ENCODE measurements around the gene CARMIL3.

The CARMIL3 gene

GRCh38 chr14:24065408-24065807 is 13.6 kb downstream of the CARMIL3 start:
- Histone ChIP-seq H3K9me3 (ENCODE audit: control insufficient read depth, low read length) (no peaks in the 10 kb centered on the region), H3K27me3 (replicated peaks; ENCODE audit: control insufficient read depth, insufficient read depth, low read length) (peaks cover 42% of the 10 kb centered on the region)
- no peak for DNase-seq (ENCODE audit: low read depth)

GRCh38 chr14:24066496-24067132 is 14.8 kb downstream of the CARMIL3 start:
- H3K36me3 ChIP-seq (ENCODE audit: control insufficient read depth, insufficient read depth, low read length, severe bottlenecking): no peaks in the 10 kb centered on the region
- no peaks in the 10 kb centered on the region for H3K9me3 ChIP-seq (ENCODE audit: control insufficient read depth, low read length)
- H3K4me1 ChIP-seq (ENCODE audit: control insufficient read depth, insufficient read depth, low read length): no peaks in the 10 kb centered on the region
- no peak overlapping the region for H3K9ac ChIP-seq (ENCODE audit: low read length)
- no peak overlapping the region for H3K4me3 ChIP-seq (ENCODE audit: low read length)
- no peak for DNase-seq (ENCODE audit: low read depth)
- peaks cover 45% of the 10 kb centered on the region for H3K27me3 ChIP-seq (replicated peaks; ENCODE audit: control insufficient read depth, insufficient read depth, low read length)

More at GRCh38 chr14:24065408-24065807, 13.6 kb downstream of the CARMIL3 start:
- H3K4me1 ChIP-seq (ENCODE audit: control insufficient read depth, insufficient read depth, low read length): no peaks in the 10 kb centered on the region
- no peaks in the 10 kb centered on the region for H3K36me3 ChIP-seq (ENCODE audit: control insufficient read depth, insufficient read depth, low read length, severe bottlenecking)
- no peak overlapping the region for H3K9ac ChIP-seq (ENCODE audit: low read length)
- no peak overlapping the region for H3K4me3 ChIP-seq (ENCODE audit: low read length)

GRCh38 chr14:24067133-24068082 is 15.6 kb downstream of the CARMIL3 start:
- Histone ChIP-seq H3K4me1 (ENCODE audit: control insufficient read depth, insufficient read depth, low read length) (no peaks in the 10 kb centered on the region), H3K36me3 (ENCODE audit: control insufficient read depth, insufficient read depth, low read length, severe bottlenecking) (no peaks in the 10 kb centered on the region), H3K27me3 (replicated peaks; ENCODE audit: control insufficient read depth, insufficient read depth, low read length) (peaks cover 47% of the 10 kb centered on the region), H3K4me3 (ENCODE audit: low read length) (no peak overlapping the region), H3K9me3 (ENCODE audit: control insufficient read depth, low read length) (no peaks in the 10 kb centered on the region), H3K9ac (ENCODE audit: low read length) (no peak overlapping the region)
- DNase-seq (ENCODE audit: low read depth): no peak

- DNase-seq (ENCODE audit: low read depth): no peak
- no peak overlapping the region for H3K9ac ChIP-seq (ENCODE audit: low read length)
- no peaks in the 10 kb centered on the region for H3K4me1 ChIP-seq (ENCODE audit: control insufficient read depth, insufficient read depth, low read length)
- no peak overlapping the region for H3K4me3 ChIP-seq (ENCODE audit: low read length)
- no peaks in the 10 kb centered on the region for H3K36me3 ChIP-seq (ENCODE audit: control insufficient read depth, insufficient read depth, low read length, severe bottlenecking)
- no peaks in the 10 kb centered on the region for H3K9me3 ChIP-seq (ENCODE audit: control insufficient read depth, low read length)
- peaks cover 55% of the 10 kb centered on the region for H3K27me3 ChIP-seq (replicated peaks; ENCODE audit: control insufficient read depth, insufficient read depth, low read length)
Observed at GRCh38 chr14:24068711-24069410, 17.1 kb downstream of the CARMIL3 start.

GRCh38 chr14:24069411-24069735 is 17.6 kb downstream of the CARMIL3 start:
- Histone ChIP-seq H3K4me1 (ENCODE audit: control insufficient read depth, insufficient read depth, low read length) (no peaks in the 10 kb centered on the region), H3K9ac (ENCODE audit: low read length) (no peak overlapping the region), H3K9me3 (ENCODE audit: control insufficient read depth, low read length) (no peaks in the 10 kb centered on the region), H3K27me3 (replicated peaks; ENCODE audit: control insufficient read depth, insufficient read depth, low read length) (peaks cover 60% of the 10 kb centered on the region), H3K4me3 (ENCODE audit: low read length) (no peak overlapping the region), H3K36me3 (ENCODE audit: control insufficient read depth, insufficient read depth, low read length, severe bottlenecking) (no peaks in the 10 kb centered on the region)
- no peak for DNase-seq (ENCODE audit: low read depth)

GRCh38 chr14:24070285-24071143 is 18.7 kb downstream of the CARMIL3 start:
- no peaks in the 10 kb centered on the region for H3K4me1 ChIP-seq (ENCODE audit: control insufficient read depth, insufficient read depth, low read length)
- peaks cover 70% of the 10 kb centered on the region for H3K27me3 ChIP-seq (replicated peaks; ENCODE audit: control insufficient read depth, insufficient read depth, low read length)
- H3K4me3 ChIP-seq (ENCODE audit: low read length): no peak overlapping the region
- DNase-seq (ENCODE audit: low read depth): no peak
- H3K9me3 ChIP-seq (ENCODE audit: control insufficient read depth, low read length): no peaks in the 10 kb centered on the region
- H3K36me3 ChIP-seq (ENCODE audit: control insufficient read depth, insufficient read depth, low read length, severe bottlenecking): no peaks in the 10 kb centered on the region
- H3K9ac ChIP-seq (ENCODE audit: low read length): no peak overlapping the region

GRCh38 chr14:24071144-24071697 is 19.4 kb downstream of the CARMIL3 start, which contains the start of gene CPNE6:
Gene CPNE6 (plus strand): TSS chr14:24071562. CDS start chr14:24072937, 1,375 bp downstream.
- Histone ChIP-seq H3K36me3 (ENCODE audit: control insufficient read depth, insufficient read depth, low read length, severe bottlenecking) (no peaks in the 10 kb centered on the region), H3K27me3 (replicated peaks; ENCODE audit: control insufficient read depth, insufficient read depth, low read length) (peaks cover 76% of the 10 kb centered on the region), H3K4me3 (ENCODE audit: low read length) (no peak within 1 kb of the TSS), H3K9me3 (ENCODE audit: control insufficient read depth, low read length) (no peaks in the 10 kb centered on the region), H3K9ac (ENCODE audit: low read length) (no peak within 1 kb of the TSS), H3K4me1 (ENCODE audit: control insufficient read depth, insufficient read depth, low read length) (no peaks in the 10 kb centered on the region)
- DNase-seq (ENCODE audit: low read depth): no peak

GRCh38 chr14:24071836-24072430 is 20.1 kb downstream of the CARMIL3 start:
- no peak for DNase-seq (ENCODE audit: low read depth)
- Histone ChIP-seq H3K4me1 (ENCODE audit: control insufficient read depth, insufficient read depth, low read length) (no peaks in the 10 kb centered on the region), H3K4me3 (ENCODE audit: low read length) (no peak overlapping the region), H3K27me3 (replicated peaks; ENCODE audit: control insufficient read depth, insufficient read depth, low read length) (peaks cover 78% of the 10 kb centered on the region), H3K36me3 (ENCODE audit: control insufficient read depth, insufficient read depth, low read length, severe bottlenecking) (no peaks in the 10 kb centered on the region), H3K9ac (ENCODE audit: low read length) (no peak overlapping the region), H3K9me3 (ENCODE audit: control insufficient read depth, low read length) (no peaks in the 10 kb centered on the region)

GRCh38 chr14:24072436-24072835 is 20.6 kb downstream of the CARMIL3 start:
- no peak overlapping the region for H3K4me3 ChIP-seq (ENCODE audit: low read length)
- no peaks in the 10 kb centered on the region for H3K4me1 ChIP-seq (ENCODE audit: control insufficient read depth, insufficient read depth, low read length)
- peaks cover 82% of the 10 kb centered on the region for H3K27me3 ChIP-seq (replicated peaks; ENCODE audit: control insufficient read depth, insufficient read depth, low read length)
- DNase-seq (ENCODE audit: low read depth): no peak
- H3K9ac ChIP-seq (ENCODE audit: low read length): no peak overlapping the region
- H3K9me3 ChIP-seq (ENCODE audit: control insufficient read depth, low read length): no peaks in the 10 kb centered on the region
- no peaks in the 10 kb centered on the region for H3K36me3 ChIP-seq (ENCODE audit: control insufficient read depth, insufficient read depth, low read length, severe bottlenecking)
